GM19372 (cell line): Measurements from ENCODE around the gene PPIH.
"Not testable (repeated sequence)": the region's sequence is repeated elsewhere in the genome, so short reads cannot be mapped to it uniquely, and the experiment has no call there.

Experiments
- ATAC-seq: cut with Tn5 transposase; IDR thresholded peaks from one replicate; pipeline ENCODE4 v1.9.1; 2021; ENCODE audit warnings: mild to moderate bottlenecking, low read depth, moderate library complexity; ENCODE audit not compliant: unreplicated experiment

Gene PPIH

GRCh38 chr1:42681741-42682483 lies 23.7 kb downstream of the PPIH start, which contains the start of gene YBX1:
YBX1 (plus strand) TSS chr1:42682418; CDS start chr1:42682566, 148 bp downstream.
- ATAC-seq: peak; percentile 85

- peak; percentile 15 for ATAC-seq
These were observed 24.2 kb downstream of the PPIH start for GRCh38 chr1:42682484-42682738.

GRCh38 chr1:42682739-42683531 lies 24.7 kb downstream of the PPIH start:
- ATAC-seq: peak; percentile 42

- no peak for ATAC-seq
These were observed 25.9 kb downstream of the PPIH start for GRCh38 chr1:42684139-42684538.

- ATAC-seq: no peak
These were observed 28.2 kb downstream of the PPIH start for GRCh38 chr1:42686418-42686817.

- no peak for ATAC-seq
These were observed 31.7 kb downstream of the PPIH start for GRCh38 chr1:42689912-42690311.

GRCh38 chr1:42690477-42691156 lies 32.4 kb downstream of the PPIH start:
- no peak for ATAC-seq

GRCh38 chr1:42691157-42691498 lies 32.9 kb downstream of the PPIH start:
- no peak for ATAC-seq

- ATAC-seq: no peak
These were observed 34.2 kb downstream of the PPIH start for GRCh38 chr1:42692461-42692860.

- ATAC-seq: no peak
These were observed 34.7 kb downstream of the PPIH start for GRCh38 chr1:42692911-42693310.

GRCh38 chr1:42698081-42698813 lies 40.0 kb downstream of the PPIH start:
- no peak for ATAC-seq

- no peak for ATAC-seq
These were observed 41.8 kb downstream of the PPIH start for GRCh38 chr1:42700006-42700405.

GRCh38 chr1:42703888-42704464 lies 45.8 kb downstream of the PPIH start:
- no peak for ATAC-seq

GRCh38 chr1:42712808-42713207 lies 54.6 kb downstream of the PPIH start:
- ATAC-seq: not testable (repeated sequence)

GRCh38 chr1:42713293-42713692 lies 55.1 kb downstream of the PPIH start:
- ATAC-seq: no peak

- ATAC-seq: not testable (repeated sequence)
These were observed 56.2 kb downstream of the PPIH start for GRCh38 chr1:42714441-42714840.

GRCh38 chr1:42720868-42721267 lies 62.6 kb downstream of the PPIH start:
- no peak for ATAC-seq

GRCh38 chr1:42721926-42722325 lies 63.7 kb downstream of the PPIH start:
- ATAC-seq: no peak

GRCh38 chr1:42722403-42722802 lies 64.2 kb downstream of the PPIH start:
- not testable (repeated sequence) for ATAC-seq

GRCh38 chr1:42723511-42723910 lies 65.3 kb downstream of the PPIH start:
- no peak for ATAC-seq
